ENCODE results near the gene POC1A. TPM values are rescaled to one million over a fixed set of nuclear protein-coding genes. Genes with fewer than 3 reads are reported as not detected.
A peak's percentile ranks its signal among the peaks of the same experiment; 100 is the strongest.

Gene POC1A
- total and polyA plus RNA-seq, 10 donors, result 1.6 to 4.4 (median 2.9) TPM

- DNase-seq, result no peak
- TF ChIP-seq POLR2A (IDR thresholded peaks at IDR 0.05) (no peak), POLR2AphosphoS5 (IDR thresholded peaks at IDR 0.05) (peak; percentile 26 to 63 (median 48))
- H3K36me3 ChIP-seq, result no peaks in the 10 kb centered on the region
- no peak overlapping the region for H3K4me3 ChIP-seq
- WGBS, 5 donors, result 64 to 88% (median 80%) methylated on average over 17 of the region's 17 CpGs
- H3K9me3 ChIP-seq, result no peaks in the 10 kb centered on the region
- intact Hi-C loops (cut with DNase I; ENCODE audit: low total_unique reads), result no loop called here
- H3K4me1 ChIP-seq, result peaks cover 0 to 25% (median 4%) of the 10 kb centered on the region in 6 donors
- peak overlapping the region in 4 of 8 donors; percentile 11 to 51 (median 38) for H3K27ac ChIP-seq
- H3K27me3 ChIP-seq (replicated peaks in 1 of 7), result no peaks in the 10 kb centered on the region
Observed at GRCh38 chr3:52039846-52040245, 114.4 kb downstream of the POC1A start.

DNA sequence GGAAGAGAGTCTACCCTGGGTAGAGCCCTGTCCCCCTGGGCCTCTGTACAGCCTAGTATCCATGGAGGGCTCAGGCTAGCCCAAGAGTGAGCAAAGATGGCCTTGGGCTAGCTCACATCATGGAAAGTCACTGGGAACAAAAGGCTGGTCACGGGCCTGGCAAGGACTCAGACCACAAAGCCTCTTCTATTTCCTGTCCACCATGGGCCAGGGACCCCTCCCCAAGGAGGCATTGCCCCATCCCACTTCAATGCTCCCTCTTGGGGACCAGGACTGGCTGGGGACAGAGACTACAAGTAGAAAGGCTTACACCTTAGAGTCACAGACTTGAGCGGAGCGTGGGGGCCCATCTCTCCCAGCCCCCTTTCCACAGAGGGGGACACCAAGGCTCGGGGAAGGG, 114.8 kb downstream of the POC1A start:
- Histone ChIP-seq H3K9me3 (no peaks in the 10 kb centered on the region), H3K4me3 (no peak overlapping the region), H3K27me3 (replicated peaks in 1 of 7) (no peaks in the 10 kb centered on the region), H3K4me1 (peaks cover 0 to 25% (median 4%) of the 10 kb centered on the region in 6 donors), H3K27ac (peak overlapping the region in 4 of 8 donors; percentile 11 to 51 (median 38)), H3K36me3 (no peaks in the 10 kb centered on the region)
- no peak for DNase-seq
- TF ChIP-seq POLR2AphosphoS5 (IDR thresholded peaks at IDR 0.05) (no peak), POLR2A (IDR thresholded peaks at IDR 0.05) (no peak), CTCF (IDR thresholded peaks at IDR 0.05 in 8 of 11, conservative IDR thresholded peaks at IDR 0.05 in 3 of 11) (no peak)
- intact Hi-C loops (cut with DNase I; ENCODE audit: low total_unique reads), result no loop called here
- 78 to 91% (median 86%) methylated on average over 3 to 4 of the region's 4 CpGs for WGBS, 5 donors

DNA sequence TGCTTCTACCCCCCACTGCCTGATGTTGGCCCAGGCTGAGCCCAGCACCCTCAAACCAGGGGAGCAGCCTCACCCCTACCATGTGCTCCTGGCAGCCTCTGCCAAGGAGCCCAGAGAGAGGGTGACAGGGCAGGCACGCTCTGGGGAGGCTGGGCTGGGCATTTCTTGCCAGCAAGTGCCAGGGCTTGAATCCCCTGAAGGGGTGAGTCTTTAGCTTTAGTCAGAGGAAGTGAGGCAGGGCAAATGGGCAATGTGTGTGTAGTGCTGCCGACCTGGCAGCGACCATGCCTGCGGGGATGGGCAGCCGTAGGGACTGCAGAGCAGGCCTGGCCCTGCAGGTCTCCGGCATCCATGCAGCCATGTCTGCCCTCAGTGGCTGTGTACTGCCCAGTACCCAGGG, 116.0 kb downstream of the POC1A start:
- no peaks in the 10 kb centered on the region for H3K27me3 ChIP-seq (replicated peaks in 1 of 7)
- no peaks in the 10 kb centered on the region for H3K9me3 ChIP-seq
- peaks cover 0 to 25% (median 4%) of the 10 kb centered on the region in 6 donors for H3K4me1 ChIP-seq
- intact Hi-C loops (cut with DNase I; ENCODE audit: low total_unique reads), result no loop called here
- H3K36me3 ChIP-seq, result no peaks in the 10 kb centered on the region
- no peak for DNase-seq
- TF ChIP-seq CTCF (IDR thresholded peaks at IDR 0.05 in 8 of 11, conservative IDR thresholded peaks at IDR 0.05 in 3 of 11) (no peak), POLR2AphosphoS5 (IDR thresholded peaks at IDR 0.05) (no peak), POLR2A (IDR thresholded peaks at IDR 0.05) (no peak)
- no peak overlapping the region for H3K27ac ChIP-seq
- H3K4me3 ChIP-seq, result no peak overlapping the region
- 80 to 97% (median 89%) methylated on average over 6 of the region's 6 CpGs for WGBS, 5 donors

DNA sequence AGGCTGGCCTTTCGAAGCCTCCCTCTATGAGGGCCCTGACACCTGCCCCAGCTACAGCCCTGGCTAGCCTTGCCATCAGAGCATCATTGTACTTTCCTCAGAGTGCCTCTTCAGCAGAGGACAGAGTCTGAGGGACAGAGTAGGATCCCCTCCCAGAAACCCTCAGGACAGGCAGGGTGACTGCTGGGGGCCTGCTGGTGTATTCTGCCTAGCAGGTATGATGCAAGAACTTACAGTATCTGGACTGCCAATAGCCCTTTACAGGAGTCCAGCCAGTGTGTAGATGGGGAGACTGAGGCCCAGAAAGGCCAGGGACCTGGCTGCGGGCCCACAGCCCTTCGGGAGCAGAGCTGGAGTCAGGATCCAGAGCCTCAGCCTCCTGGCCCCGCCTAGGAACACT, 116.9 kb downstream of the POC1A start:
- H3K27ac ChIP-seq, result no peak overlapping the region
- intact Hi-C loops (cut with DNase I; ENCODE audit: low total_unique reads), result no loop called here
- H3K4me1 ChIP-seq, result peaks cover 0 to 25% (median 4%) of the 10 kb centered on the region in 6 donors
- TF ChIP-seq CTCF (IDR thresholded peaks at IDR 0.05 in 8 of 11, conservative IDR thresholded peaks at IDR 0.05 in 3 of 11) (no peak), POLR2AphosphoS5 (IDR thresholded peaks at IDR 0.05) (no peak), POLR2A (IDR thresholded peaks at IDR 0.05) (no peak)
- H3K4me3 ChIP-seq, result no peak overlapping the region
- no peaks in the 10 kb centered on the region for H3K27me3 ChIP-seq (replicated peaks in 1 of 7)
- WGBS, 5 donors, result 88 to 100% (median 96%) methylated on average over 2 to 4 of the region's 4 CpGs
- DNase-seq, result no peak
- H3K9me3 ChIP-seq, result no peaks in the 10 kb centered on the region
- no peaks in the 10 kb centered on the region for H3K36me3 ChIP-seq

GRCh38 chr3:52036829-52037228, 117.4 kb downstream of the POC1A start:
- Histone ChIP-seq H3K27ac (no peak overlapping the region), H3K9me3 (no peaks in the 10 kb centered on the region), H3K36me3 (no peaks in the 10 kb centered on the region), H3K4me1 (peaks cover 0 to 23% (median 4%) of the 10 kb centered on the region in 6 donors), H3K4me3 (no peak overlapping the region), H3K27me3 (replicated peaks in 1 of 7) (no peaks in the 10 kb centered on the region)
- TF ChIP-seq POLR2AphosphoS5 (IDR thresholded peaks at IDR 0.05) (no peak), POLR2A (IDR thresholded peaks at IDR 0.05) (no peak)
- intact Hi-C loops (cut with DNase I; ENCODE audit: low total_unique reads), result no loop called here
- 49 to 72% (median 63%) methylated on average over 5 of the region's 5 CpGs for WGBS, 5 donors
- DNase-seq, result no peak
